Measurements from ENCODE around the gene RBMS3. TPM values are rescaled to one million over a fixed set of nuclear protein-coding genes. Genes with fewer than 3 reads are reported as not detected.

The RBMS3 gene
- total RNA-seq, 1 experiment from 2014 or later, result 7.4 TPM

GRCh38 chr3:29973763-29974162, 692.9 kb downstream of the RBMS3 start:
- intact Hi-C loops (cut with micrococcal nuclease; ENCODE audit: unreplicated experiment), result no loop called here
- BruUV-seq (replicated peaks), result no TSS peak
- DNase-seq, result no peak
- TF ChIP-seq CTCF (IDR thresholded peaks at IDR 0.05; ENCODE audit: insufficient read depth in 1 of 2, low read depth in 1 of 2, low read length in 1 of 2, severe bottlenecking in 1 of 2, unreplicated experiment in 1 of 2), result no peak
- Mint-ChIP-seq H3K36me3 (ENCODE audit: insufficient read depth, unreplicated experiment) (no peaks in the 10 kb centered on the region), H3K27ac (ENCODE audit: unreplicated experiment) (no peak overlapping the region), H3K4me3 (ENCODE audit: unreplicated experiment) (no peak overlapping the region), H3K9me3 (ENCODE audit: unreplicated experiment) (no peaks in the 10 kb centered on the region), H3K4me1 (ENCODE audit: low read depth, unreplicated experiment) (no peaks in the 10 kb centered on the region), H3K27me3 (ENCODE audit: insufficient read depth, unreplicated experiment) (peaks cover 4% of the 10 kb centered on the region)
- CTCF ChIA-PET, result no interaction called here
- POLR2A ChIA-PET, result no interaction called here
- Histone ChIP-seq H3K4me1 (no peaks in the 10 kb centered on the region), H3K9me3 (no peaks in the 10 kb centered on the region), H3K27me3 (replicated peaks; ENCODE audit: control insufficient read depth, insufficient read depth, low read length) (no peaks in the 10 kb centered on the region), H3K4me3 (ENCODE audit: low read depth, low read length) (no peak overlapping the region), H3K36me3 (ENCODE audit: control insufficient read depth, insufficient read depth, low read length) (no peaks in the 10 kb centered on the region)

DNA sequence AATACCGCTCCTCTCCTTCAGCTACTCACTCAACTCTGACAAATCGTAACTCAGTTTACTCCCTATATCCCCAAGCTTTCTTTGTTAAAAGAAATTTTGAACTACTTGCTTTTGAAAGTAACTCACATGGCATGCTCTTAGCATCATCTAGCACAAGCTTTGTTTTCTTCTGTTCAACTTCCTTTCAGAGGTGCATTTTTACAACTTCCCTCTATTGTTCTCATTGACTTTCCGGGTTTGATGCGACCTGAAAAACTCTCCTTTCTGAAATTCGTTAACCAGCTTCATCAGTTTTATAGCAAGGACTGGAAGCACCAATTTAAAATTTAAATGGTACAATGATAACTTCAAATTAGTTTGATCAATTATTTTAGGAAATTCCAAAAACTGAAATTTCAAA, 696.0 kb downstream of the RBMS3 start:
- no TSS peak for BruUV-seq (replicated peaks)
- no peaks in the 10 kb centered on the region for H3K27me3 Mint-ChIP-seq (ENCODE audit: insufficient read depth, unreplicated experiment)
- DNase-seq, result no peak
- Histone ChIP-seq H3K4me3 (ENCODE audit: low read depth, low read length) (no peak overlapping the region), H3K27me3 (replicated peaks; ENCODE audit: control insufficient read depth, insufficient read depth, low read length) (no peaks in the 10 kb centered on the region), H3K36me3 (ENCODE audit: control insufficient read depth, insufficient read depth, low read length) (no peaks in the 10 kb centered on the region), H3K4me1 (no peaks in the 10 kb centered on the region), H3K9me3 (no peaks in the 10 kb centered on the region)
- no peak for TF ChIP-seq CTCF (IDR thresholded peaks at IDR 0.05; ENCODE audit: insufficient read depth in 1 of 2, low read depth in 1 of 2, low read length in 1 of 2, severe bottlenecking in 1 of 2, unreplicated experiment in 1 of 2)
- no peaks in the 10 kb centered on the region for H3K36me3 Mint-ChIP-seq (ENCODE audit: insufficient read depth, unreplicated experiment)
- no peak overlapping the region for H3K27ac Mint-ChIP-seq (ENCODE audit: unreplicated experiment)
- ChIA-PET CTCF (no interaction called here), POLR2A (no interaction called here)
- peaks cover 1% of the 10 kb centered on the region for H3K9me3 Mint-ChIP-seq (ENCODE audit: unreplicated experiment)
- H3K4me1 Mint-ChIP-seq (ENCODE audit: low read depth, unreplicated experiment), result no peaks in the 10 kb centered on the region
- intact Hi-C loops (cut with micrococcal nuclease; ENCODE audit: unreplicated experiment), result no loop called here
- H3K4me3 Mint-ChIP-seq (ENCODE audit: unreplicated experiment), result no peak overlapping the region

DNA sequence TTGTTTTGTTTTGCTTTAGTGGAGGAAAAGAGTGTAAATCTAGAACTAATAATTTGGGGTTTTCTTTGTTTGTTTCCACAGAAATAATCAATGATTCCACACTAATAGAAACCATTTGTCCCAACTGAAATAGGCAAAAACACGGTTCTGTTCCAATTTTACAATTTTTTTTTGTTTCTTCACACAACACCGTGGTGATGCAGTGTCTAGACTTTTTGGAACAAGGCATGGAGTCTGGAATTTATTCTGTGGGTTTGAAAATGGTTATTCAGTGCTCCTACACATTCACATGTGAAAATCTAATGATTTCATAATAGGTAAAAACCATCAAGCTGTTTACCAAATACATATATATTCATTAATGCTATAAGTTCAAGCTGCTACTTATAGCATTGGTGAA, 696.5 kb downstream of the RBMS3 start:
- H3K27ac Mint-ChIP-seq (ENCODE audit: unreplicated experiment), result no peak overlapping the region
- CTCF ChIA-PET, result no interaction called here

More for the DNA sequence above, 696.5 kb downstream of the RBMS3 start:
- Histone ChIP-seq H3K4me3 (ENCODE audit: low read depth, low read length) (no peak overlapping the region), H3K9me3 (no peaks in the 10 kb centered on the region), H3K4me1 (no peaks in the 10 kb centered on the region), H3K27me3 (replicated peaks; ENCODE audit: control insufficient read depth, insufficient read depth, low read length) (no peaks in the 10 kb centered on the region), H3K36me3 (ENCODE audit: control insufficient read depth, insufficient read depth, low read length) (no peaks in the 10 kb centered on the region)
- H3K9me3 Mint-ChIP-seq (ENCODE audit: unreplicated experiment), result peaks cover 6% of the 10 kb centered on the region
- H3K4me3 Mint-ChIP-seq (ENCODE audit: unreplicated experiment), result no peak overlapping the region
- no peaks in the 10 kb centered on the region for H3K4me1 Mint-ChIP-seq (ENCODE audit: low read depth, unreplicated experiment)
- no TSS peak for BruUV-seq (replicated peaks)
- H3K36me3 Mint-ChIP-seq (ENCODE audit: insufficient read depth, unreplicated experiment), result no peaks in the 10 kb centered on the region
- POLR2A ChIA-PET, result no interaction called here
- no peak for TF ChIP-seq CTCF (IDR thresholded peaks at IDR 0.05; ENCODE audit: insufficient read depth in 1 of 2, low read depth in 1 of 2, low read length in 1 of 2, severe bottlenecking in 1 of 2, unreplicated experiment in 1 of 2)
- peaks cover 1% of the 10 kb centered on the region for H3K27me3 Mint-ChIP-seq (ENCODE audit: insufficient read depth, unreplicated experiment)
- no peak for DNase-seq
- intact Hi-C loops (cut with micrococcal nuclease; ENCODE audit: unreplicated experiment), result no loop called here

Measured in Caco-2 (cell line).